AG09309 (cell line): ENCODE data around the gene MKLN1.

Experiments
- DNase-seq: peaks from one replicate; pipeline ENCODE4 v3.0.0-alpha.2; 2010; ENCODE audit warnings: low read depth
- H3K4me3 ChIP-seq: 2 replicates; pipeline ENCODE4 v1.5.1; 2011; ENCODE audit warnings: mild to moderate bottlenecking, low read depth, low read length, moderate library complexity; ENCODE audit not compliant: control insufficient read depth
- CTCF ChIP-seq: IDR thresholded peaks from 2 replicates; pipeline ENCODE4 v1.5.1; 2011; ENCODE audit warnings: mild to moderate bottlenecking, low read depth, low read length, inconsistent platforms; ENCODE audit not compliant: insufficient read depth, control insufficient read depth; ENCODE audit errors: missing control alignments

MKLN1 gene

GRCh38 chr7:131358636-131359035 is 31.0 kb downstream of the MKLN1 start:
- TF ChIP-seq CTCF: no peak
- no peak for DNase-seq
- no peak overlapping the region for H3K4me3 ChIP-seq

DNA sequence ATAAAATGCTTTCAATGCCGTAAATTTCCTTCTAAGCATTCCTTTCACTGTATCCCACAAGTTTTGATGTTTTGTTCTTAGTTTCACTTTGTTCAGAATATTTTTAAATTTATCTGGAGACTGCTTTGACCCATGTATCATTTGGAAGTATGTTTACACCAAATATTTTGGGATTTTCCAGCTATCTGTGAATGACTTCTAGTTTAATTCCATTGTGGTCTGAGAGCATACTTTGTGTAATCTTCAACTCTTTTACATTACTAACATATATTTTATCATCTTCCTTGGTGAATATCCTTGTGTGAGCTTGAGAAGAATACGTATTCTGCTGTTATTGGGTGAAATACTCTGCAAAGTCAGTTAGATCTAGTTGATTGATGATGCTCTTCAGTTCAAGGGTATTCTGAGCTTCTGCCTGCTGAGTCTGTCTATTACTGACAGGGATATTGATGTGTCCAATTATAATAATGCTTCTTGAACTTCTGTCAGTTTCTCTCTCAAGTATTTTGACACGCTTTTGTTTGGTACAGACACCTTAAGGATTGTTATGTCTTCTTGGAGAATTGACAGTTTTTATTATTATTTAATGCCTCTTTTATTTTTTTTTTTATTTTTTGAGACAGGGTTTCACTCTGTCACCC is 31.6 kb downstream of the MKLN1 start:
- H3K4me3 ChIP-seq: no peak overlapping the region
- DNase-seq: no peak
- TF ChIP-seq CTCF: no peak

DNA sequence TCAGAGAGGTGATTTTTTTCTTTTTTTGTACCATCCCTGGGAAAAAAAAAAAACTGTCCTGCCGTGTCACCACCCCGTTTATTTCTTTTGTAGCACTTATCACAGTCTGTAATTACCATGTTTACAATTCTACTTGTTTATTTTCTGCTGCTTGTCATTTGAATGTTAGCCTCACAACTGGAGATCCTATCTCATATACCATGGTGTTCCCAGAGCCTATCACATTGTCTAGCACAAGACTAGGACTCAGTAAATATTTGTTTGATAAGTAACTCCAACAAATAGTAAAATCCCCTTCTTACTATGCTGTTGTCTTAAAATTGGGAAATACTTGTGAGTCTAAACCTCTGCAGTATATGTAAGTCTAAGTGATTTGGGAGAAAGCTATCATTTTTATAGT is 36.0 kb downstream of the MKLN1 start:
- no peak overlapping the region for H3K4me3 ChIP-seq
- no peak for DNase-seq
- no peak for TF ChIP-seq CTCF

- TF ChIP-seq CTCF: no peak
- no peak for DNase-seq
- H3K4me3 ChIP-seq: no peak overlapping the region
These were observed 37.2 kb downstream of the MKLN1 start for GRCh38 chr7:131364767-131365344.

DNA sequence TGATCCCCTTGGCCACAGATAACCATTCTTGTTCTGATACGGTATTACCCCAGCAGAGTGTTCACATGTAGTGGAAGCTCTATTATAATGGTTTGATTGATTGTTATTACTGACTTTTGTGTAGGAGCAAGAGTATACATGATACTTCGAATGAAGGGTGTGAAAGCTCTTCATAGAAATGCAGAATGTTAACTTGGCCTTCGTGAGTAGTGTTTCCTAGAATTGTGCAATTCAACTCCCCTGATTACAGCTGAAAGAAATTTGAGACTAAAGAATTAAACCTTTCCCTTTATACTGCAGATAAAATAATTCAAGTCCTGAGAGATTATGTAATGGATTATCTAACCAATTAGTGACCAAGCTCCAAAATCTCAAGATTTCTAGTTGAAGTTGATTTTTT is 38.2 kb downstream of the MKLN1 start:
- TF ChIP-seq CTCF: no peak
- DNase-seq: peak; percentile 32
- no peak overlapping the region for H3K4me3 ChIP-seq

DNA sequence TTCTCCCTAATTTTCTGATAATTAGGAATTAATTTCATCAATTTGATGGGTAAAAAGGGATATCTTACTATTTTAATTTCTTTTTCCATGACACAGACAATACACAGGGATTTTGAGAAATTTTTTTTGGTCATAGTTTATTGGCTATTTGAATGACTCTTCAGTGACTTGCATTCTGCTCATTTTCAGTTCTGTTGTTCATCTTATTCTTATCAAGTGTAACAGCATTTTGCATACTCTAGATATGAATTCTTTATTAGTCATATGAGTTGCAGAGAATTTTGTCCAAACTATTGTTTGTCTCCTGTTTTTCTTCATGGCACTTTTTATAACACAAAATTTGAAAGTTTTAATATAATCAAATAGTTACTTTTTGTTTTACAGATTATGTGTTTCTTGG is 41.7 kb downstream of the MKLN1 start:
- DNase-seq: no peak
- H3K4me3 ChIP-seq: no peak overlapping the region
- TF ChIP-seq CTCF: no peak
